Measurements from ENCODE around the gene MEGF6.

The MEGF6 gene

GRCh38 chr1:3450983-3451382 is 160.3 kb downstream of the MEGF6 start:
- Histone ChIP-seq H3K36me3 (ENCODE audit: low read depth) (no peaks in the 10 kb centered on the region), H3K27ac (ENCODE audit: poor library complexity, severe bottlenecking) (no peak overlapping the region), H3K4me3 (ENCODE audit: severe bottlenecking) (no peak overlapping the region), H3K4me1 (ENCODE audit: insufficient read depth, poor library complexity, severe bottlenecking) (peaks cover 8% of the 10 kb centered on the region), H3K9me3 (ENCODE audit: severe bottlenecking) (no peaks in the 10 kb centered on the region), H3K27me3 (ENCODE audit: insufficient read depth, poor library complexity, severe bottlenecking) (no peaks in the 10 kb centered on the region)
- no peak for ATAC-seq (ENCODE audit: low read depth)
- TF ChIP-seq CTCF (IDR thresholded peaks at IDR 0.05; ENCODE audit: poor library complexity, severe bottlenecking) = no peak
- no peak for DNase-seq (ENCODE audit: low spot score)

GRCh38 chr1:3450202-3450863 is 161.0 kb downstream of the MEGF6 start:
- ATAC-seq (ENCODE audit: low read depth) = no peak
- Histone ChIP-seq H3K9me3 (ENCODE audit: severe bottlenecking) (no peaks in the 10 kb centered on the region), H3K27me3 (ENCODE audit: insufficient read depth, poor library complexity, severe bottlenecking) (no peaks in the 10 kb centered on the region), H3K4me3 (ENCODE audit: severe bottlenecking) (no peak overlapping the region), H3K36me3 (ENCODE audit: low read depth) (no peaks in the 10 kb centered on the region), H3K27ac (ENCODE audit: poor library complexity, severe bottlenecking) (no peak overlapping the region), H3K4me1 (ENCODE audit: insufficient read depth, poor library complexity, severe bottlenecking) (peaks cover 8% of the 10 kb centered on the region)
- TF ChIP-seq CTCF (IDR thresholded peaks at IDR 0.05; ENCODE audit: poor library complexity, severe bottlenecking) = no peak
- no peak for DNase-seq (ENCODE audit: low spot score)

- Histone ChIP-seq H3K27ac (ENCODE audit: poor library complexity, severe bottlenecking) (no peak overlapping the region), H3K4me3 (ENCODE audit: severe bottlenecking) (no peak overlapping the region), H3K36me3 (ENCODE audit: low read depth) (no peaks in the 10 kb centered on the region), H3K4me1 (ENCODE audit: insufficient read depth, poor library complexity, severe bottlenecking) (no peaks in the 10 kb centered on the region), H3K9me3 (ENCODE audit: severe bottlenecking) (no peaks in the 10 kb centered on the region), H3K27me3 (ENCODE audit: insufficient read depth, poor library complexity, severe bottlenecking) (peaks cover 18% of the 10 kb centered on the region)
- DNase-seq (ENCODE audit: low spot score) (no peak), ATAC-seq (ENCODE audit: low read depth) (no peak)
- TF ChIP-seq CTCF (IDR thresholded peaks at IDR 0.05; ENCODE audit: poor library complexity, severe bottlenecking) = no peak
Measured at GRCh38 chr1:3444736-3445135, 166.6 kb downstream of the MEGF6 start.

DNA sequence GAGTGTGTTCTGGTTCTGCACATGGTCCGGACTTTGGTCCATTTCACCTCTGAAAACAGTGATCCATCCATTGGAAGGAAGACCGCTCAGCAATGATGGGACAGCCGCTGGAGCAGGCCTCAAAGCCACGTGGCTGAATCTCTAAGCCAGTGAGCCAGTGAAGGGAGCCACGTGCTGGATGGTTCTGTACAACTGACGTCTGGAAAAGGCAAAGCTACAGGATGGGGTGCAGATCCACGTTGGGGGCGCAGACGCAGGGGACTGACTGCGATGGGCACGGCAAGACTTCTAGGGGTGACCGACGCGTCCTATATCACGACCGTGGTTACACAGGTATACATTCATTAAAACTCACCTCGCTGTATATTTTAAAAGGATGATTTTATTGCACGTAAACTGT is 167.0 kb downstream of the MEGF6 start:
- no peak for DNase-seq (ENCODE audit: low spot score)
- peaks cover 18% of the 10 kb centered on the region for H3K27me3 ChIP-seq (ENCODE audit: insufficient read depth, poor library complexity, severe bottlenecking)
- no peaks in the 10 kb centered on the region for H3K4me1 ChIP-seq (ENCODE audit: insufficient read depth, poor library complexity, severe bottlenecking)
- no peaks in the 10 kb centered on the region for H3K9me3 ChIP-seq (ENCODE audit: severe bottlenecking)
- no peaks in the 10 kb centered on the region for H3K36me3 ChIP-seq (ENCODE audit: low read depth)
- H3K4me3 ChIP-seq (ENCODE audit: severe bottlenecking) = no peak overlapping the region
- TF ChIP-seq CTCF (IDR thresholded peaks at IDR 0.05; ENCODE audit: poor library complexity, severe bottlenecking) = no peak
- no peak overlapping the region for H3K27ac ChIP-seq (ENCODE audit: poor library complexity, severe bottlenecking)
- no peak for ATAC-seq (ENCODE audit: low read depth)

DNA sequence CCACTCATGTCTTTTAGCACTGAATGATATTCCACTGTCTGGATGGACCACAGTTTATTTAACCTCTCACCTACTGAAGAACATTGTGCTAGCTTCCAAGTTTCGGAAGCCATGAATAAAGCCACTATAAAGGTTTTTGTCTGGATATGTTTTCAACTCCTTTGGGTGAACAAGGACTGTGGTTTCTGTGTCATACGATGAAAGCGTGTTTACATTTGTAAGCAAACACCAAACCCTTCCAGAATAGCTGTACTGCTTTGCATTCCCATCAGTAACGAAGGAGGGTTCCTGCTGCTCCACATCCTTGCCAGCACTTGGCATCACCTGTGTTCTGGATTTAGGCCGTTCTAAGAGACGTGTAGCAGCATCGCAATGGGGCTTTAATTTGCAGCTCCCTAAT is 167.5 kb downstream of the MEGF6 start:
- Histone ChIP-seq H3K4me3 (ENCODE audit: severe bottlenecking) (no peak overlapping the region), H3K9me3 (ENCODE audit: severe bottlenecking) (no peaks in the 10 kb centered on the region), H3K27me3 (ENCODE audit: insufficient read depth, poor library complexity, severe bottlenecking) (peaks cover 18% of the 10 kb centered on the region), H3K27ac (ENCODE audit: poor library complexity, severe bottlenecking) (no peak overlapping the region), H3K4me1 (ENCODE audit: insufficient read depth, poor library complexity, severe bottlenecking) (no peaks in the 10 kb centered on the region), H3K36me3 (ENCODE audit: low read depth) (no peaks in the 10 kb centered on the region)
- TF ChIP-seq CTCF (IDR thresholded peaks at IDR 0.05; ENCODE audit: poor library complexity, severe bottlenecking) = no peak
- ATAC-seq (ENCODE audit: low read depth) (no peak), DNase-seq (ENCODE audit: low spot score) (no peak)
